Hepatocyte (in vitro differentiated cells): ENCODE data around the gene ADAMTS2. TPM values are rescaled to one million over a fixed set of nuclear protein-coding genes. Genes with fewer than 3 reads are reported as not detected.

Experiments used
- DNase-seq: peaks from one replicate; pipeline ENCODE4 v3.0.0-alpha.2; 2016; ENCODE audit warnings: low spot score
- H2AFZ ChIP-seq: fragments of 200-600 bp; sonication (generic); 2 replicates; pipeline ENCODE4 v1.6.0; 2016; ENCODE audit warnings: antibody characterized with exemption, mild to moderate bottlenecking
- H3K27ac ChIP-seq: fragments of 200-600 bp; sonication (generic); 2 replicates; pipeline ENCODE4 v1.5.1; 2016; ENCODE audit warnings: mild to moderate bottlenecking
- H3K27me3 ChIP-seq: fragments of 200-600 bp; sonication (generic); 2 replicates; pipeline ENCODE4 v1.6.1; 2016
- H3K36me3 ChIP-seq: fragments of 200-600 bp; sonication (generic); replicated peaks from 2 replicates; pipeline ENCODE4 v1.5.1; 2016; ENCODE audit warnings: low read depth; ENCODE audit not compliant: insufficient read depth
- H3K4me1 ChIP-seq: fragments of 200-600 bp; sonication (generic); 2 replicates; pipeline ENCODE4 v1.5.1; 2016; ENCODE audit warnings: mild to moderate bottlenecking, moderate library complexity; ENCODE audit not compliant: insufficient read depth
- H3K4me2 ChIP-seq: fragments of 200-600 bp; sonication (generic); 2 replicates; pipeline ENCODE4 v1.6.0; 2016
- H3K4me3 ChIP-seq: fragments of 200-600 bp; sonication (generic); 2 replicates; pipeline ENCODE4 v1.5.1; 2016; ENCODE audit warnings: mild to moderate bottlenecking
- H3K79me2 ChIP-seq: fragments of 200-600 bp; sonication (generic); 2 replicates; pipeline ENCODE4 v1.6.0; 2017; ENCODE audit warnings: mild to moderate bottlenecking
- H3K9me2 ChIP-seq: fragments of 200-600 bp; sonication (generic); replicated peaks from 2 replicates; pipeline ENCODE4 v1.6.0; 2017; ENCODE audit warnings: mild to moderate bottlenecking; ENCODE audit not compliant: insufficient read depth
- H3K9me3 ChIP-seq: fragments of 200-600 bp; sonication (generic); 2 replicates; pipeline ENCODE4 v1.5.1; 2016; ENCODE audit warnings: low read depth, mild to moderate bottlenecking
- H4K20me1 ChIP-seq: fragments of 200-600 bp; sonication (generic); 2 replicates; pipeline ENCODE4 v1.6.0; 2016; ENCODE audit warnings: mild to moderate bottlenecking; ENCODE audit not compliant: insufficient read depth, poor library complexity, severe bottlenecking
- CTCF ChIP-seq: fragments of 200-600 bp; sonication (generic); IDR thresholded peaks from 2 replicates; pipeline ENCODE4 v1.5.1; 2016; ENCODE audit warnings: antibody characterized with exemption, mild to moderate bottlenecking; ENCODE audit not compliant: poor library complexity
- EZH2 ChIP-seq: fragments of 200-600 bp; sonication (generic); IDR thresholded peaks from 2 replicates; pipeline ENCODE4 v1.6.1; 2016; ENCODE audit warnings: antibody characterized with exemption, mild to moderate bottlenecking, borderline replicate concordance
- EZH2phosphoT487 ChIP-seq: fragments of 200-600 bp; sonication (generic); IDR thresholded peaks from one replicate; pipeline ENCODE4 v1.6.1; 2018; ENCODE audit warnings: antibody characterized with exemption, mild to moderate bottlenecking, low read depth, moderate library complexity; ENCODE audit not compliant: unreplicated experiment, severe bottlenecking
- WGBS: methylation state at CpG from one replicate; pipeline ENCODE4 v1.1.6; 2016; ENCODE audit warnings: low lambda C conversion rate; ENCODE audit errors: missing lambda C conversion rate; 5-methylcytosine and 5-hydroxymethylcytosine counted together
- polyA plus RNA-seq: library from polyadenylated mRNA; unstranded; fragments of >200 nt; fragmentation: Nextera tagmentation; extraction: Ambion mirVana; gene quantifications from 2 replicates; pipeline ENCODE4 v1.2.1, GENCODE V29; 2016
- total RNA-seq: library from RNA; depleted of rRNA; stranded (reverse); fragments of >200 nt; gene quantifications from 2 replicates; pipeline ENCODE4 v1.2.3, GENCODE V29; 2014

ADAMTS2 gene
- total and polyA plus RNA-seq, 2 experiments from 2014 or later: 55.4 to 78.8 TPM

- Histone ChIP-seq H3K4me2 (no peak overlapping the region), H2AFZ (no peak overlapping the region), H3K4me3 (no peak overlapping the region), H4K20me1 (no peaks in the 10 kb centered on the region), H3K9me2 (no peaks in the 10 kb centered on the region), H3K36me3 (no peaks in the 10 kb centered on the region), H3K27me3 (no peaks in the 10 kb centered on the region), H3K79me2 (no peaks in the 10 kb centered on the region), H3K27ac (no peak overlapping the region), H3K4me1 (peaks cover 5% of the 10 kb centered on the region), H3K9me3 (no peaks in the 10 kb centered on the region)
- 82% methylated on average over 10 of the region's 10 CpGs for WGBS
- no peak for DNase-seq
- TF ChIP-seq EZH2: no peak
- no peak for TF ChIP-seq CTCF
- TF ChIP-seq EZH2phosphoT487: no peak
These were observed 199.0 kb downstream of the ADAMTS2 start for GRCh38 chr5:179146277-179146676.

- no peaks in the 10 kb centered on the region for H4K20me1 ChIP-seq
- TF ChIP-seq CTCF (peak; percentile 15), EZH2 (no peak)
- no peaks in the 10 kb centered on the region for H3K9me3 ChIP-seq
- WGBS: 36% methylated on average over 7 of the region's 7 CpGs
- H3K27me3 ChIP-seq: no peaks in the 10 kb centered on the region
- no peak overlapping the region for H2AFZ ChIP-seq
- no peaks in the 10 kb centered on the region for H3K36me3 ChIP-seq
- peak; percentile 52 for DNase-seq
- no peak overlapping the region for H3K4me3 ChIP-seq
- H3K4me2 ChIP-seq: no peak overlapping the region
- peak overlapping the region; percentile 73 for H3K27ac ChIP-seq
- peaks cover 5% of the 10 kb centered on the region for H3K4me1 ChIP-seq
- H3K79me2 ChIP-seq: no peaks in the 10 kb centered on the region
- no peaks in the 10 kb centered on the region for H3K9me2 ChIP-seq
These were observed 201.8 kb downstream of the ADAMTS2 start for GRCh38 chr5:179143446-179143845.

- H3K9me3 ChIP-seq: no peaks in the 10 kb centered on the region
These were observed 202.6 kb downstream of the ADAMTS2 start for GRCh38 chr5:179142434-179143198.

More at GRCh38 chr5:179142434-179143198, 202.6 kb downstream of the ADAMTS2 start:
- 55% methylated on average over 3 of the region's 3 CpGs for WGBS
- TF ChIP-seq EZH2phosphoT487 (no peak), EZH2 (no peak), CTCF (no peak)
- Histone ChIP-seq H2AFZ (no peak overlapping the region), H3K9me2 (no peaks in the 10 kb centered on the region), H3K4me1 (peaks cover 5% of the 10 kb centered on the region), H3K4me3 (no peak overlapping the region), H3K4me2 (no peak overlapping the region), H3K27me3 (no peaks in the 10 kb centered on the region), H3K27ac (peak overlapping the region; percentile 73), H4K20me1 (no peaks in the 10 kb centered on the region), H3K36me3 (no peaks in the 10 kb centered on the region), H3K79me2 (no peaks in the 10 kb centered on the region)
- DNase-seq: no peak
